Esophagus squamous epithelium (tissue), 5 donors: ENCODE data around the gene ROCK2. TPM values are rescaled to one million over a fixed set of nuclear protein-coding genes. Genes with fewer than 3 reads are reported as not detected.

Experiments
- DNase-seq: peaks from one replicate; lab custom pipeline; 2025; lab: John Stamatoyannopoulos, UW
- H3K27ac ChIP-seq, 4 donors: fragments of 200-600 bp; sonication (generic); one replicate each; pipeline ENCODE4 v1.5.1; 2016 to 2019; ENCODE audit warnings: mild to moderate bottlenecking in 1 of 4
- H3K27me3 ChIP-seq, 4 donors: fragments of 200-600 bp; sonication (generic); 1 replicate in 3 of 4; 2 replicates in 1 of 4; pipeline versions ENCODE4 v1.5.1 to v1.6.0; 2017 to 2021; ENCODE audit warnings: antibody characterized with exemption in 1 of 4
- H3K36me3 ChIP-seq, 3 donors: fragments of 200-600 bp; sonication (generic); one replicate each; pipeline ENCODE4 v1.5.1; 2016 to 2019
- H3K4me1 ChIP-seq, 3 donors: fragments of 200-600 bp; sonication (generic); one replicate each; pipeline ENCODE4 v1.5.1; 2017 to 2019
- H3K4me3 ChIP-seq, 4 donors: fragments of 200-600 bp; sonication (generic); 1 replicate in 3 of 4; 2 replicates in 1 of 4; pipeline ENCODE4 v1.5.1; 2016 to 2019; ENCODE audit warnings: mild to moderate bottlenecking in 2 of 4, moderate library complexity in 1 of 4
- H3K9me3 ChIP-seq, 3 donors: fragments of 200-600 bp; sonication (generic); one replicate each; pipeline ENCODE4 v1.5.1; 2016 to 2019
- POLR2A ChIP-seq, 4 donors: fragments of 450-650 bp; IDR thresholded peaks; one replicate each; pipeline ENCODE4 v1.6.1; 2017; ENCODE audit warnings: antibody characterized with exemption in 4 of 4, mild to moderate bottlenecking in 4 of 4, moderate library complexity in 3 of 4
- WGBS, 2 donors: methylation state at CpG; one replicate each; pipeline ENCODE4 v1.1.5; 2018; 5-methylcytosine and 5-hydroxymethylcytosine counted together
- intact Hi-C: fragments of 100-400 bp; cut with DNase I; formaldehyde crosslinking; loops from one replicate; pipeline ENCODE4 v1.15.0; 2022
- total RNA-seq, 4 donors: library from RNA; depleted of rRNA; stranded (reverse); fragments of >200 nt; gene quantifications; one replicate each; pipeline ENCODE4 v1.1.0, GENCODE V29; 2016
- TF ChIP-seq, protein P1 (sequence below), 6 experiments: fragments of 450-650 bp in 4 of 6; fragments of 200-600 bp in 2 of 6; sonication (generic) in 2 of 6; IDR thresholded peaks; one replicate each; pipeline ENCODE4 v1.5.1; 2016 to 2019; ENCODE audit warnings: antibody characterized with exemption in 6 of 6, mild to moderate bottlenecking in 4 of 6, moderate library complexity in 4 of 6
- donor health status: DM: yes; HTN: yes; CAD: no.

The ROCK2 gene
- total RNA-seq, 4 donors from 2014 or later, result 15.2 to 50.5 (median 21.4) TPM

DNA sequence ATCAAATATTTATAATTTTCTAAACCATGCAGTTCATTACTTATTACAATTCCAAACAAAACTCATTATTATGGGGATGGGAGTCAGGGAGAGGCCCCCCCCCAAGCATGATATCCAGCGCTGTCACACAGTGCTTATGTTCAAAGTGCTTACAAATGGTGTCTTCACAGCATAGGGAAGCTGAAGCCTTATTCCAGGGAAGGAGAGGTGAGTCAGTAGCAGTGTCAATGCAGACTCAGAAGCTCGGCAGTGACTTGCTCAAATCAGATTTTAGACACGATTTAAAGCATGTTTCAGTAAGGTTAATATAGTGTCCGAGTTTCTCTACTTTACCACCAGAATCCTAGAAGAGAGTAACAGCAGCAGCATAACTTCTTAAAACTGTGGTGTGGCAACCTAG is 164.5 kb downstream of the ROCK2 start:
- Histone ChIP-seq H3K9me3 (no peaks in the 10 kb centered on the region), H3K4me1 (peaks cover 0 to 13% (median 0%) of the 10 kb centered on the region in 3 donors), H3K36me3 (peaks cover 0 to 46% (median 6%) of the 10 kb centered on the region in 3 donors), H3K27me3 (no peaks in the 10 kb centered on the region), H3K27ac (no peak overlapping the region), H3K4me3 (no peak overlapping the region)
- DNase-seq, result no peak
- 84 to 88% methylated on average over 4 of the region's 4 CpGs for WGBS, 2 donors
- intact Hi-C loops, result no loop called here
- TF ChIP-seq, protein P1, sequence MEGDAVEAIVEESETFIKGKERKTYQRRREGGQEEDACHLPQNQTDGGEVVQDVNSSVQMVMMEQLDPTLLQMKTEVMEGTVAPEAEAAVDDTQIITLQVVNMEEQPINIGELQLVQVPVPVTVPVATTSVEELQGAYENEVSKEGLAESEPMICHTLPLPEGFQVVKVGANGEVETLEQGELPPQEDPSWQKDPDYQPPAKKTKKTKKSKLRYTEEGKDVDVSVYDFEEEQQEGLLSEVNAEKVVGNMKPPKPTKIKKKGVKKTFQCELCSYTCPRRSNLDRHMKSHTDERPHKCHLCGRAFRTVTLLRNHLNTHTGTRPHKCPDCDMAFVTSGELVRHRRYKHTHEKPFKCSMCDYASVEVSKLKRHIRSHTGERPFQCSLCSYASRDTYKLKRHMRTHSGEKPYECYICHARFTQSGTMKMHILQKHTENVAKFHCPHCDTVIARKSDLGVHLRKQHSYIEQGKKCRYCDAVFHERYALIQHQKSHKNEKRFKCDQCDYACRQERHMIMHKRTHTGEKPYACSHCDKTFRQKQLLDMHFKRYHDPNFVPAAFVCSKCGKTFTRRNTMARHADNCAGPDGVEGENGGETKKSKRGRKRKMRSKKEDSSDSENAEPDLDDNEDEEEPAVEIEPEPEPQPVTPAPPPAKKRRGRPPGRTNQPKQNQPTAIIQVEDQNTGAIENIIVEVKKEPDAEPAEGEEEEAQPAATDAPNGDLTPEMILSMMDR (IDR thresholded peaks at IDR 0.05), result no peak
- TF ChIP-seq POLR2A (IDR thresholded peaks at IDR 0.05), result no peak

DNA sequence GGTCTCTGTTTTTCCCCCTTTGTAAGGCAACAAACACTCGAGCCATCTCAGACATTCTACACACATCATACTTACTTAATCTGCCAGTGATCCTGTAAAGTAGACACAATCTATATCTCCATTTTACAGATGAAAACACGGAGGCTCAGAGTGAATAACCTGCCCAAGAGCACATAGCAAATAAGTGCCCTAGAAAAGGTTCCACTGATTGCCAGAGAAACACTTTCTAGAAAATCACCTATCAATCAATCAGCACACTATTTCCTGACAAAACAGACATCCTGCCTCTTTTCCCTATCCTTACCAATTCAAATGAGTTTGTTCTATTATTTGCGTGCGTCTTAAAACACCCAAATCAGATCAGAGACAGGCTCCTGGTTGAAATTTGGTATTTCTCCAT is 165.2 kb downstream of the ROCK2 start:
- Histone ChIP-seq H3K4me3 (no peak overlapping the region), H3K27me3 (no peaks in the 10 kb centered on the region), H3K4me1 (peaks cover 0 to 13% (median 0%) of the 10 kb centered on the region in 3 donors), H3K9me3 (no peaks in the 10 kb centered on the region), H3K27ac (no peak overlapping the region), H3K36me3 (peaks cover 0 to 44% (median 6%) of the 10 kb centered on the region in 3 donors)
- TF ChIP-seq, protein P1 (IDR thresholded peaks at IDR 0.05), result no peak
- TF ChIP-seq POLR2A (IDR thresholded peaks at IDR 0.05), result no peak
- 76 to 85% methylated on average over 4 of the region's 4 CpGs for WGBS, 2 donors
- intact Hi-C loops, result no loop called here
- no peak for DNase-seq

DNA sequence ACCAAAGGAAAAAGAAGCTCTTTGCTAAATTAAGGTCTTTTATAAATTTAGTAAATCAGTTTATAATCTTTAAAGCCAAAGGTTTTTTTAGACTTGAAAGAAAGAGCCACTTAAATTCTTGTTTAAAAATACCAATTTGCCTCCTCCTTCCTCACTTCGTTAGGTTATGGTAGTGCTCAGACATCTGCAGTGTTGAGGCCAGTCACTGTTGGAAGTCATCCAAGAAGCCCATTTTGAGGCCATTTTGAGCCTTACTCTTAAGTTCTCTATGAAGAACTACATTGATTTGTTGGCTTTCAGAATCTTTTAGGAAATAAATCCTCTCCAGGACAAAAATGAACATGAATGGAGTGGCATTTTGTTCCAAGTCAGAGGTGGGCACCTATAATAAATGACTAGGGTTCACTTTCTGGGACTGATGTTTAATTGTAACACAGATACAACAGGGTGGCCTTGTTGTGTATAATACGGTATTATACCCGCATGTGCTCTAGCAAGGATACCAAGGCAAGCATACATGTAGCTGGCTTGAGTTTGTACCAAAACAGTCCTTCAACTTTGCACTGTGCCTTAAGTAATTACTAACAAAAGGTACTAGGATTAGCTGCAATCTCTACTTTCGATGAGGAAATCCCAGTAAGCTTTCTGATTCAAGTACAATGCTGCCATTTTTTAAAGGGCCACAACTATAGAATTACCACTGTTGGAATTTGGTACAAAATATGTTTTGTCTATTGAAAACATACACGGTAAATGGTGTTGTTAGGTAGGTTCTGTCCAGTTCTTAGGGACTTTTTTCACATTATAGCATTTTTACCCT is 166.4 kb downstream of the ROCK2 start:
- TF ChIP-seq, protein P1 (IDR thresholded peaks at IDR 0.05), result no peak
- TF ChIP-seq POLR2A (IDR thresholded peaks at IDR 0.05), result no peak
- Histone ChIP-seq H3K4me3 (no peak overlapping the region), H3K36me3 (peaks cover 0 to 42% (median 4%) of the 10 kb centered on the region in 3 donors), H3K4me1 (peaks cover 0 to 13% (median 0%) of the 10 kb centered on the region in 3 donors), H3K27me3 (no peaks in the 10 kb centered on the region), H3K27ac (no peak overlapping the region), H3K9me3 (no peaks in the 10 kb centered on the region)
- 50 to 69% methylated on average over 5 of the region's 5 CpGs for WGBS, 2 donors
- DNase-seq, result no peak
- intact Hi-C loops, result no loop called here

DNA sequence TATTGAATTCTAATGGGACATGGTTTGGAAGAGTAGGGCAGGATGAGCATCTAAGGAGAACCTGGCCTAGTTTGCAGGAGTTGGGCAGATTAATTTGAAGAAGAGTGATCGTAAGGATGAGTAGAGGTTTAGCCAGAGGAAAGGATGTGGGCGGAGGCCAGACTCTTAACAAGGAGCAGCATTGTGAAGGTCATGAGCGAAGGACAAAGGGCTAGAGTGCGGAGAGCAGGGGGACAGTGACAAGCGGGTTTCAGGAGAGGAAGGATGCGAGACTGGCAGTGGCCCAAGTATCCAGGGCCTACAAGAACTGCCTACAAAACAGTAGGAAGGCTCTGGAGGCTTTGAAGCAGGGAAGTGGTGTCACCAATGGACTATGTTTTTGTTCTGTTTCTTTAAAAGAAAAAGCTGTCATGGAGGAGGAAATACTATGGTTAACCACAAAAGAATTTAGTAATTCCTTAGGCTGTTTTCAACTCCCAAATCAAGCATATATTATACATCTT is 169.1 kb downstream of the ROCK2 start:
- H3K4me1 ChIP-seq, result peaks cover 0 to 13% (median 0%) of the 10 kb centered on the region in 3 donors
- no peaks in the 10 kb centered on the region for H3K9me3 ChIP-seq
- no peak overlapping the region for H3K27ac ChIP-seq
- no peak for DNase-seq
- peaks cover 0 to 21% (median 0%) of the 10 kb centered on the region in 3 donors for H3K36me3 ChIP-seq
- no peaks in the 10 kb centered on the region for H3K27me3 ChIP-seq
- H3K4me3 ChIP-seq, result no peak overlapping the region
- TF ChIP-seq, protein P1 (IDR thresholded peaks at IDR 0.05), result no peak
- TF ChIP-seq POLR2A (IDR thresholded peaks at IDR 0.05), result no peak
- intact Hi-C loops, result no loop called here
- WGBS, 2 donors, result 72 to 75% methylated on average over 6 of the region's 6 CpGs

DNA sequence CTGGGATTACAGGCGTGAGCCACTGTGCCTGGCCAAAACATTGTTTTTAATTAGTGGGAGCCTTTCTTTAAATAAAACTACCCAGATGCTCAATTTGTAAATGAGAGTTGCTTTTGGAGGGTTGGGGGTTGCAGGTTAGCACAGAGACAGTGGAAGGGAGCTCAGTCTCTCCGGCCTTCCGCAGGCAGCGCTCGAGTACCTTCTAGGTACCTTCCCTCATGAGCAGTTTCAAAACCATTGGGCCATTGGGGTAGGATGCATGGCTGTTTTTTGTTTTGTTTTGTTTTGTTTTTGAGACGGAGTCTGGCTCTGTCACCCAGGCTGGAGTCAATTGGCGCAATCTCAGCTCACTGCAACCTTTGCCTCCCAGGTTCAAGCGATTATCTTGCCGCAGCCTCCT is 170.2 kb downstream of the ROCK2 start:
- no peak for DNase-seq
- H3K36me3 ChIP-seq, result peaks cover 0 to 12% (median 0%) of the 10 kb centered on the region in 3 donors
- H3K27ac ChIP-seq, result no peak overlapping the region
- H3K27me3 ChIP-seq, result no peaks in the 10 kb centered on the region
- TF ChIP-seq POLR2A (IDR thresholded peaks at IDR 0.05), result no peak
- TF ChIP-seq, protein P1 (IDR thresholded peaks at IDR 0.05), result no peak
- peaks cover 0 to 13% (median 0%) of the 10 kb centered on the region in 3 donors for H3K4me1 ChIP-seq
- H3K9me3 ChIP-seq, result no peaks in the 10 kb centered on the region
- no peak overlapping the region for H3K4me3 ChIP-seq
- 90 to 99% methylated on average over 9 of the region's 9 CpGs for WGBS, 2 donors
- intact Hi-C loops, result no loop called here
